OCI-LY7 (cell line): Measurements from ENCODE around the gene PYGB. TPM values are rescaled to one million over a fixed set of nuclear protein-coding genes. Genes with fewer than 3 reads are reported as not detected.

Experiments
- BruUV-seq: library from RNA; stranded (reverse); fragments of 400-500 nt; replicated peaks from 2 replicates; lab custom pipeline; 2021; lab: Mats Ljungman, UMichigan
- CTCF ChIA-PET: fragments of 300-600 bp; sonication (Branson Sonifier 250); formaldehyde crosslinking; loops from one replicate; lab custom pipeline; 2022; ENCODE audit warnings: antibody characterized with exemption; ENCODE audit not compliant: unreplicated experiment; lab: Charles Lee
- POLR2A ChIA-PET: fragments of 300-600 bp; sonication (Branson Sonifier 250); formaldehyde crosslinking; loops from one replicate; lab custom pipeline; 2022; ENCODE audit warnings: antibody characterized with exemption; lab: Charles Lee
- DNase-seq: peaks from one replicate; pipeline ENCODE4 v3.0.0-alpha.2; 2015; ENCODE audit warnings: low spot score
- H2AFZ ChIP-seq: fragments of 200-600 bp; sonication (generic), shearing (Covaris generic); 2 replicates; pipeline ENCODE4 v1.6.1; 2014; ENCODE audit warnings: mild to moderate bottlenecking, antibody characterized with exemption, low read length, moderate library complexity
- H3K27ac ChIP-seq: fragments of 200-600 bp; sonication (generic); 2 replicates; pipeline ENCODE4 v1.5.1; 2014; ENCODE audit warnings: mixed run types, low read depth, mild to moderate bottlenecking, moderate library complexity, low read length, inconsistent platforms; ENCODE audit not compliant: poor library complexity, severe bottlenecking
- H3K36me3 ChIP-seq: fragments of 200-600 bp; sonication (generic); 2 replicates; pipeline ENCODE4 v1.6.1; 2014; ENCODE audit warnings: mild to moderate bottlenecking, antibody characterized with exemption, low read length, moderate library complexity, mixed read lengths; ENCODE audit not compliant: insufficient read depth
- H3K4me1 ChIP-seq: fragments of 200-600 bp; sonication (generic); 2 replicates; pipeline ENCODE4 v1.5.1; 2014; ENCODE audit warnings: mild to moderate bottlenecking, low read length; ENCODE audit not compliant: insufficient read depth, poor library complexity, severe bottlenecking
- H3K4me2 ChIP-seq: fragments of 200-600 bp; sonication (generic); 2 replicates; pipeline ENCODE4 v1.6.1; 2014; ENCODE audit warnings: mild to moderate bottlenecking, low read length
- H3K4me3 ChIP-seq: fragments of 200-600 bp; sonication (generic); 2 replicates; pipeline ENCODE4 v1.5.1; 2014; ENCODE audit warnings: mild to moderate bottlenecking, low read depth, low read length; ENCODE audit not compliant: poor library complexity, severe bottlenecking
- H3K79me2 ChIP-seq: fragments of 200-600 bp; sonication (generic); 2 replicates; pipeline ENCODE4 v1.6.1; 2016; ENCODE audit warnings: low read depth, mild to moderate bottlenecking, low read length, moderate library complexity, mixed read lengths; ENCODE audit not compliant: insufficient read depth
- H3K9me2 ChIP-seq: fragments of 200-600 bp; sonication (generic); 2 replicates; pipeline ENCODE4 v1.6.1; 2016; ENCODE audit warnings: mild to moderate bottlenecking, low read length, mixed read lengths; ENCODE audit not compliant: insufficient read depth
- H3K9me3 ChIP-seq: fragments of 200-600 bp; sonication (generic); 2 replicates; pipeline ENCODE4 v1.6.1; 2014; ENCODE audit warnings: mild to moderate bottlenecking, mixed run types, low read length, mixed read lengths
- H4K20me1 ChIP-seq: fragments of 200-600 bp; sonication (generic); 2 replicates; pipeline ENCODE4 v1.6.1; 2014; ENCODE audit warnings: mild to moderate bottlenecking, antibody characterized with exemption, low read length, moderate library complexity, mixed read lengths; ENCODE audit not compliant: insufficient read depth
- CTCF ChIP-seq: fragments of 200-600 bp; sonication (generic); conservative IDR thresholded peaks from 2 replicates; pipeline ENCODE4 v1.5.1; 2014; ENCODE audit warnings: mild to moderate bottlenecking, antibody characterized with exemption, low read length, moderate library complexity, mixed read lengths
- EZH2phosphoT487 ChIP-seq: fragments of 200-600 bp; sonication (generic); IDR thresholded peaks from 2 replicates; pipeline ENCODE4 v1.6.1; 2018; ENCODE audit warnings: low read depth, borderline replicate concordance, mild to moderate bottlenecking, mixed run types, antibody characterized with exemption, low read length, moderate library complexity, mixed read lengths
- intact Hi-C: fragments of 100-400 bp; cut with micrococcal nuclease; formaldehyde crosslinking; loops from one replicate; pipeline ENCODE4 v1.10.0; 2022; ENCODE audit not compliant: unreplicated experiment
- total RNA-seq, 2 experiments: library from RNA; depleted of rRNA in 1 of 2; stranded (reverse); fragments of >200 nt in 1 of 2; shearing (Covaris generic) in 1 of 2; gene quantifications; 2 replicates each; pipeline ENCODE4 v1.2.3, GENCODE V29; 2014 to 2022

PYGB gene
- total RNA-seq, 2 experiments from 2014 or later: 4.9 to 7.0 TPM

DNA sequence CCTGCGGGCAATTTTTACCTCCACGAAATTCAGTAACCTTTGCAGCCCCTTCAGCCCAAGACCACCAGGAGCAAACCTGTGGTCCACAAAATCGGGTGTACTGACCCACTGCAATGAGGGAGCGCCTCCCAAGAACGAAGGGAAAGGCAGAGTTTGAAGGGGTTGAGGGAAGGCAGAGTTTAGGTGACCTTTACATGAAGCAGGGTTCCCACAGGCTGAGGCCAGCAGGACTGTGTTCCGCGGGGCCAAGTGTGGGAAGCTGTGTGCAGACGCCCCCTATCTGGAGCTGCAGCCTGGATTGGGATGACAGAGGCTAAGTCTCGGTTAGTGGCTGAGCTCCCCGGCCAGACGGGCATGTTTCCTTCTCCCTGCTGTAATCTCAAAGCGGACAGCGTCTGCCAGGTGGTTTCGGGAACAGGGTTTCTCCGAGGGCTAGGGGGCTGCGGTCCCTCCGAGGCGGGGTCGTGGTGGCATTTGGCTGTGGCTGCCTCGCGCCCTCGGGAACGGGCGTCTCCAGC, 826 bp upstream of the PYGB start:
- Histone ChIP-seq H3K9me3 (peaks cover 9% of the 10 kb centered on the region; the same call in 1 of the 2 replicates), H4K20me1 (peaks cover 10% of the 10 kb centered on the region; the same call in 1 of the 2 replicates), H3K4me2 (peak overlapping the region; percentile 87), H3K4me1 (peaks cover 38% of the 10 kb centered on the region), H3K27ac (no peak overlapping the region), H2AFZ (0 out of 2 replicates have a peak overlapping the region, but pooled peaks have one; percentile 30), H3K4me3 (peak overlapping the region; percentile 80), H3K9me2 (no peaks in the 10 kb centered on the region), H3K79me2 (no peaks in the 10 kb centered on the region), H3K36me3 (no peaks in the 10 kb centered on the region)
- POLR2A ChIA-PET: interaction anchor here (0.6 to 1.6 kb wide), 3 partner anchors 24 to 161 kb away, joined by 3 to 4 read pairs (median 4); partner anchors contain the start of gene GINS1
- no TSS peak for BruUV-seq
- intact Hi-C loops: loop anchor here (1.0 to 5.0 kb wide), 4 partner anchors 34 to 255 kb away; partner anchors contain the start of genes ABHD12, APMAP and GINS1
- peak; percentile 6 for DNase-seq
- CTCF ChIA-PET: no interaction called here
- TF ChIP-seq EZH2phosphoT487 (no peak), CTCF (peak; percentile 54)

DNA sequence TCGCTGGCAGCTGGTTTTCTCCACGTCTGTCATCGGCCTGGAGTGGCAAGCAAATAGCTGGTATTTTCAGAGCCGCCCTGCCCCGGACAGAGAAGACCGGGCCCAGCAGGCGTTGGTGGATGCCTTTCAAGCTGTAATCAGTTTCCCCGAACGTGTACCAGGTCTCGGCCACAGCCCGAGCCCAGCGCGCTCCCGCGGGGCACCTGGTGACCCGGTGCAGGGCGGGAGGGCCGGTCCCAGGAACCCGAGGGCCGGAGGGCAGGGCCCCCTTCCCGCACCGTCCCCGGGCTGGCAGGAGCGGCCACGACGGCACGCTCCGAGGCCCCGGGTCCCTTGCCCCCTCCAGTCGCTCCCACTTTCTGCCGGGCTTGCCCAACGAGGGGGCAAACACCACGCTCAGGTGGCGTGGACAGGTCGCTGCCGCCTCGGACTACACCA, 348 bp upstream of the PYGB start:
- no peak for TF ChIP-seq EZH2phosphoT487
- TF ChIP-seq CTCF: no peak
- Histone ChIP-seq H3K4me1 (peaks cover 38% of the 10 kb centered on the region), H3K4me2 (peak overlapping the region; percentile 87), H3K27ac (no peak overlapping the region), H3K4me3 (peak overlapping the region; percentile 80), H2AFZ (peak overlapping the region; percentile 30; the same call in 1 of the 2 replicates), H3K79me2 (no peaks in the 10 kb centered on the region), H3K36me3 (no peaks in the 10 kb centered on the region), H4K20me1 (peaks cover 13% of the 10 kb centered on the region; the same call in 1 of the 2 replicates), H3K9me2 (no peaks in the 10 kb centered on the region), H3K9me3 (peaks cover 9% of the 10 kb centered on the region; the same call in 1 of the 2 replicates)
- ChIA-PET POLR2A (interaction anchor here (0.5 to 1.0 kb wide), 4 partner anchors 10 to 329 kb away, joined by 3 to 4 read pairs (median 3); partner anchors contain the start of gene GINS1), CTCF (no interaction called here)
- no TSS peak for BruUV-seq
- no peak for DNase-seq
- intact Hi-C loops: loop anchor here (5.0 kb wide), 3 partner anchors 145 to 255 kb away; partner anchors contain the start of genes ABHD12, APMAP and GINS1
